Right lobe of liver (tissue), 4 donors: ENCODE measurements around the gene KAT6B.

Experiments
- CTCF ChIP-seq, 4 donors: fragments of 200-600 bp in 3 of 4; fragments of 450-650 bp in 1 of 4; IDR thresholded peaks; one replicate each; pipeline versions ENCODE4 v1.5.1 to v1.8.0; 2016 to 2022; ENCODE audit warnings: antibody characterized with exemption in 4 of 4, mild to moderate bottlenecking in 2 of 4
- POLR2A ChIP-seq: fragments of 450-650 bp; IDR thresholded peaks from one replicate; pipeline ENCODE4 v1.6.1; 2017; ENCODE audit warnings: antibody characterized with exemption, mild to moderate bottlenecking
- donor health status: DM: no; HTN: no; CAD: no.
- donor health status: DM: no; HTN: no; CAD: no.
- donor health status: DM: no; HTN: yes; CAD: no.

DNA sequence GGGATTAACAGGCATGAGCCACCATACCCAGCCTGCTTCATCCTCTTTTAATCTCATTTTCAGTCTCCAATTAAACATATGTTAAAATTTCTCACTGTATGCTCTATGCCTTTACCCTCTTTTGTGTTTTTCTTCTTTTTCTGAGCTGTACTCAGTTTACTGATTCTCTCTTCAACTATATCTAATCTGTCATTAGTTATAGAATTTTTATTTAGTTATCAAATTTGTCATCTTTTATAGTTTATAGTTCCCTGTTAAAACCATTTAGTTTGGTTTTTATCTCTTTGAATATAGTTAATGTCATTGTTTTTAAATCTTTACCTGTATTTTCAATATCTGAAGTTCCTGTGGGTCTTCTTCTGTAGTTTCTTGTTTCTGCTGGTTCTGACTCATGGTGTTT, 93.3 kb downstream of the KAT6B start:
- no peak for TF ChIP-seq CTCF (IDR thresholded peaks at IDR 0.05)
- no peak for TF ChIP-seq POLR2A
